Stimulated activated CD4-positive, alpha-beta T cell treated with anti-CD3 and anti-CD28 coated beads, Interleukin-1b, Interleukin-23, amount 100 ng/mL, for 1 hour (primary cell): ENCODE measurements around the gene RASA3.
A peak's percentile ranks its signal among the peaks of the same experiment; 100 is the strongest.

Experiments
- DNase-seq, 2 donors: peaks; one replicate each; pipeline ENCODE4 v3.0.0-alpha.2; 2020; ENCODE audit warnings: low read depth in 2 of 2

The RASA3 gene

DNA sequence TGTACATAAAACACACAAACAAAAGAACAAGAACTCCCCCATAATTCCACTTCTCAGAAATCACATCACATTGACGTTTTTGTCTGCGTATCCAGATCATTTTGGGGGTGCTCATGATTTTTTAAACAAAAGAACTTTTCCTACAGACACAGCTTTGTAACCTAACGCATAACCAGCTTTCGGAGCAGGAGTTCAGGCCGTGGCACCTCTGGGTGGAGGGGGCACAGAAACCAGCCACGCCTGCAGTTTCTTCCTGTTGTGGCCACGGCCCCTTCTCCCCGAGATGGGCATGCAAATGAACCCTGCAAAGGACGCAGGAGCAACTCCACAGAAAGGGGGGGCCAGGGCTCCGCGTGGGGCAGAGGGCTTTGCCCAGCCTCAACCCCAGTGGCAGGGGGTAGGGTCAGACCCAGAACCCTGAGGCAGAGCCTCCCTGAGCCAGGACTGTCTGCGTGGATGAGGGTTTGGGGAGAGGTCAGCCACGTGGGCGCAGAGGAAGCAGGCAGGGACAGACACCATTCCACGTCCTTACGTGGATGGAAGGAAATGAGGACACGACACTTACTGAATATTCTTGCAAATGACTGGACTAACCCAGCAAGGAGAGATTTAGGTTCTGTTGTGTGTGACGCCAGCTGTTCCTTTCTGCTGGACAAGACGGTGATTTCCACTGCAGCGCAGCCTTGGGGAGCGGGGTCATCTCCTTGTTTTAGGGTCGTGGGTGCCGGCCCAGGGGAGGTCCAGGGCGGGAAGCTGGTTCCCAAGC is 64.4 kb downstream of the RASA3 start:
- DNase-seq, result no peak

DNA sequence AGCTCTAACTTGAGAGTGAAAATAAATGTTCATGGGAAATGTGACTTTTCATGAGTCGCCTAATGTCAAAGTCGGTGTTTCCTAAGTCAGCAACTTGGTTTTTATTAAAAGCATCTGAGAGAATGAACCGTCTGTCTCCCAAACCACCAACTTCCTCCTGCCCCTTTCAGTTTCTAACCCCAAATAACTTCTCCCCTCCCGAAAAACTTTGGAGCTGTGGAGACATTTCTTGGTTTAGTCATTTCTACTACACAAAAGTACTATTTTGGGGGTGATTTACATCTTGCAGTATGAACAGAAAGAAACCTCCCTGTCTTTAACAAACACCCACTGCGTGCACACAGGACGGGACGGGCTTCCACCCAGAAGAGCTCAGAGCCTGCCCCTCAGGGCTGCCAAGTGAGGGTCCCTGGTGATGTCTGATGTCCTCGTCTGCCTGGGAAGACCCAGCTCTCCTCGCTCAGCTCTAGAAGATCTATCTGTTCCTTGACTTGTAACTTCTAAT is 65.0 kb downstream of the RASA3 start:
- DNase-seq, result no peak

DNA sequence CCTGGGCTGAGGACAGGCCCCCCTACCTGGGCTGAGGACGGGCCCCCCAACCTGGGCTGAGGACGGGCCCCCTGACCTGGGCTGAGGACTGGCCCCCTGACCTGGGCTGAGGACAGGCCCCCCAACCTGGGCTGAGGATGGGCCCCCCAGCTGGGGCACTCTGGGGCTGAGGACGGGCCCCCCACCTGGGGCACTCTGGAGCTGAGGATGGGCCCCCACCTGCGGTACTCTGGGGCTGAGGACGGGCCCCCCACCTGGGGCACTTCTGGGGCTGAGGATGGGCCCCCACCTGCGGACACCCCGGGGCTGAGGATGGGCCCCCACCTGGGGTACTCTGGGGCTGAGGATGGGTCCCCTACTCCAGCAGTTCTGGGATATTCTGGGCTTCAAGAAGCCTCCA is 65.5 kb downstream of the RASA3 start:
- no peak for DNase-seq

DNA sequence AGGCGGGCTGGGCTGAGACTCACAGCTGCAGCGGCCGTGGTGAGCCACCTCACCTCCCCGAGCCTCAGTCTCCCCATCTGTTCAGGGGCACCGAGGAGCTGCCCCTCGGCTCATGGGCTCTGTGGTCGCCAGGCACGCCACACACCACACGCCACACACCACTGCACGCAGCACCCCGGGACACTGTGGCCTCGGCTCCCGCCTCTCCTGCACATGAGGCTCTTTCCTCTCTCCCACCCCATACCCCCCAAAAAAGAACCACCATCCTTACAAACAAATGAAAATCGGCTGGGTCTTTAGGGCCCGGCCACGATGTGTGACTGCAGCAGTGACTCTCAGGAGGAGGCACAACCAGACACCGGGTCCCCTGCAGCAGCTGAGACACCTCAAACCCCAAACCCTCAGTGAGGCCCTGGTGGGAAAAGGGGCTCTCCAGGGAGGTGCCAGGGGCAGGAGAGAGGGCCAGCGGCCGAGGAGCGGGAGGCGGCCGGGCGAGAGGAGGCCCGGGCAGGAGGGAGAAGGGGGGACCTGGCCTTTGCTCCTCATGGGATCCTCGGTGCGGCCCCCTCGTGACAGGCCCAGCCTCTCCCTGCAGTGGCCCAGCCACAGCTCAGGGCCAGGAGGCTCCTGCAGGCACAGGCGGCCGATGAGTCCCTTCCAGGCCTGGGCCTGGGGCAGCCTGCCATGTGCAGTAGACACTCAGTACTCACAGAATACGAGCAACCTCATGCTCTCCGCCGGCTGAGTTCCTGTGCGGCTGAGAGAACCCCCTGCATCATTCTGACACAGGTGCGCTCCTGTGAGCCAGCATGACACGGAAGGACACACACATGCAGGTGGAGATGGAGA is 66.3 kb downstream of the RASA3 start:
- DNase-seq, result no peak

DNA sequence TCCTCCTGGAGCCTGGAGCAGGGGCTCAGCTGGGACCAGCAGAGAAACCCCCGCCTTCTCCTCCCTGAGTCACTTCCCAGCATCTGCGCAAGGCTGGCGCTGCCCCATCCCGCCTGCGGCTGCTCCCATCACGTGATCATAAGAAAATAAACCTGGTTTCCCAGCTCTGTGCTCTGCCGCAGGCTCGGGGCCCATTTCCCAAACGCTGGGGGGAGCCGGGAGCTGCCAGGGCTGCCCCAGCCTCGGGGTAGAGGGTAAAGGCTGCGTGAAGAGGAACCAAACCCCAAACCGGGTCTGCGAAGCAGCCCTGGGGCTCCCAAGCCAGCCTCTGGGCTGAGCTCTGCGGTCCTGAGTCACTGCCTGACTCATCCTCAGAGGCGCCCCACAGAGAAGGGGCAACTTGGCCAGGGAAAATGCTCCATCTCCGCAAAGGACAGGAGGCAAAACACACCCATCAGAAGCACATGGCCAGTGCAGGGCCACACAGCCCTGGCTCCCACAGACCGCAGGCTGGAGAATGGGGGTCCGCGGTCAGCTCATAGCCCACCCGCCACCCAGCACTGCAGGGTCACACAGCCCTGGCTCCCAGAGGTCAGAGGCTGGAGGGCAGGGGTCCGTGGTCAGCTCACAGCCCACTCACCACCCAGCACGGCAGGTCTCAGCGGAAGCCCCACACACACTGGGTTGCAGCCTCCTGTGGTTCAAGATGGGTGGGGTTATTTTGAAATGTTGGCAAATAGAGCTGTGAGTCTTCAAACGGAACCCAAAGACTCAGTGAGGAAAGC is 67.1 kb downstream of the RASA3 start:
- DNase-seq, result peak; percentile 49

DNA sequence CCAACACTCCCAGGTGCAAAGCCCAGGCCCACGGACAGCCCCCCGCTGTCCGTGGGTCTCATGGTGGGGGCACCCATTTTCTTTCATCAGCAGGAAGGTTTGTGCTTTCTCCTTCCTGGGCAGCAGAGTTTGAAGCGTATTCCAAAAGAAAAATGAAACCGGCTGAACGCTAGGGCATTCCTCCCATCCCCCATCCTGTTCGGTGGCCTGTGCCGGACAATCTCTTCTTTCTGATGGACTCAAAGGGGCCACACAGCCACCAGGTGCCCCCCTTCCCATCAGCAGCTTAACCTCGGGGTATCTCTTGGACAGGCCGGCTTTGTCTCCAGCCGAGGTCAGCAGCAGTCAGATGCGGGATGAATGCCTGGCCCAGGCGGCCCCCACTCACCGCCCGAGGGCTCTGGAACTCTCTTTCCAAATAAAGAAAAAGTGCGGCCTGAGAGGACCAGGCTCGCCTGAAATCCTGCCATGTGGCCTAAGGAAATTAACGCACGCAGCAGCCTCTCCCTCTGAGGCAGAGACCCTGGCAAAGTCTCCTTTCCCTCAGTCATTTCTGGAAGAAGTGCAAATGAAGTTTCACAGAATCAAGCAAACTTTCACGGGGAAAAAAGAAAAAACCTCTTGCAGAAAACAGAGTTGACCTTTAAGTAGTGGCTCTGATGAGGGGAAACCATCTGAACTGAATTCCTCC is 67.8 kb downstream of the RASA3 start:
- DNase-seq, result no peak

DNA sequence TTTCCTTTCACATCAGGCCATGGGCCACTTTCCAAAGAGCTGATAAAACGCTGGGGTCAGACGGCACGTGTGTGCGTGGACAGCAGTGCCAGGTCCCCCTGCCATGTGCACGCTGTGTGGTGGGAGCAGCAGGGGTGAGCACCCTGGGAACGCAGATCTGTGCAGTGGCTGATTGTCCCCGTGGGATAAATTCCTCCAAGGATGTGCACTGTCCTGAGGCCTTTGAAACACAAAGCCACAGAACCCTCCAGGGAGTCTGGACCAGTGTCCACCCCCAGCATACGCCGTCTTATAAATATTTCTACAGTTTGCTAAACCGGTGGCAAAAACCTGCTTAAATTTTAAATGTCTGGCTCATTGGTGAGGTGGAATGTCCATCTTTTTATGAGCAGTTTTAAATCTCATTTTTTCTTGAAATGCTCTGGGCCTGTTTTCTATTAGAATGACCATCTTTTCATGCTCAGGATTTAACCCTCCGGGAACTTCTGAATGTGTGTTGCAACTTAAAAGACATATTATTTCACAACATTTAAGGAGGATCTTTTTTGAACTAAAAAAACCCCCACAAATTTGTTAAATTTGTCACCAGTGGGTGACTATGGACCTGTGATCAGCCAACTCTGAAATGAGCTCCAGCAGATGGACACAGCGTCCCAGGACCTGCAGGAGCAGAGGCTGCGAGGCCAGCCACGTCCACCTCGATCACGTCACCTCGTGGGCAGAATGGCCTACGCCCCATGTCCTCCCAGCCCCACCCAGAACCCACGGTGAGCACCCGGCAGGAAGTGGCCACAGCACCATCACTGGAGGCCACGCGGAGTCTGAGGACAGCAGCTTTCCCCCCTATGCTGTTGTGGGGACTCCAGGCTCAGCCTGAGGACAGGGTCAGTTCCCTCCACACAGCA is 68.6 kb downstream of the RASA3 start:
- DNase-seq, result no peak

DNA sequence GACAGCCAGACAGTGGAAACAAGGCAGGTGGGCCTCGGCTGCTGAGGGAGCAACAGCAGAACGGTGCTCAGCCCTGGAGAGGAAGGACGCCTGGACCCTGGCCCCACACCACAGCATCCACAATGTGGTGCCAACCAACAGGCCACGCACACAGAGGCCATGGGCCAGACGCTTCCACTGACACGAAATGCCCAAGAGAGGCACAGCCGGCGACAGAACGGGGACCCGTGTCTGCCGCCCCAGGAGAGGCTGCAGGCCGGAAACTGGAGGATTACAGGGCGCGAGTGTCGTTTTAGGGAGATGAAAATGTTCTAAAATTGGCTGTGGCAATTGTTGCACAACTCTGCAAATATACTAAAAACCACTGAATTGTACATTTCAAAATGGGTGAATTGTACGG is 69.7 kb downstream of the RASA3 start:
- no peak for DNase-seq

DNA sequence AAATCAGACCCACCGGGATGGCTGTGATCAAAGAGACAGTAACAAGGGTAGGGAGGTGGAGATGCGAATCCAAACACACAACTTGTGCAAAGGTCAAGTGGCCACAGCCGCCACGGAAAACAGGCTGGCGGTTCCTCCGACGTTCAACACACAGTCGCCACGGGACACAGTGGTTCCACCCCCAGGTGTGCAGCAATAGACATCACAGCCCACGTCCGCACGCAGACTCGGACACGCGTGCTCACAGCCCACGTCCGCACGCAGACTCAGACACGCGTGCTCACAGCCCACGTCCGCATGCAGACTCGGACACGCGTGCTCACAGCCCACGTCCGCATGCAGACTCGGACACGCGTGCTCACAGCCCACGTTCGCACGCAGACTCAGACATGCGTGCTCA is 70.1 kb downstream of the RASA3 start:
- DNase-seq, result no peak

DNA sequence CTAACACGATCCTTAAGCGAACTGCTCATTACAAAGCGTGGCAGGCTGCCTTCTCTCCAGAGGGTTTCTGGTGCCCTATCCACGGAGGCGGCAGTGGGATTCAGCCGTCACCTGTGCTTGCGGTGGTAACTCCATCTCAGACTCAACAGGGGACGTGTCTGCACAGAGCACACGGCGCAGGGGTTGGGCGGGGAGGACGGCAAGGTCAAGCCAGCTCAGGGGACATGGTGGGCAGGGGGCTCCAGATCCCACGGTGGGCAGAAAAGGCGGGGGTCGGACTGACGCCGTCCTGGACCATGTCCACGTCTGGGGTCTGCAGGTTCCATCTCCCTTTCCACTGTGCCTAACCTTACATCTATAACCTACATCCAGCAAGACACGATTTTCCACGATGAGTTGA is 70.7 kb downstream of the RASA3 start:
- DNase-seq, result no peak

DNA sequence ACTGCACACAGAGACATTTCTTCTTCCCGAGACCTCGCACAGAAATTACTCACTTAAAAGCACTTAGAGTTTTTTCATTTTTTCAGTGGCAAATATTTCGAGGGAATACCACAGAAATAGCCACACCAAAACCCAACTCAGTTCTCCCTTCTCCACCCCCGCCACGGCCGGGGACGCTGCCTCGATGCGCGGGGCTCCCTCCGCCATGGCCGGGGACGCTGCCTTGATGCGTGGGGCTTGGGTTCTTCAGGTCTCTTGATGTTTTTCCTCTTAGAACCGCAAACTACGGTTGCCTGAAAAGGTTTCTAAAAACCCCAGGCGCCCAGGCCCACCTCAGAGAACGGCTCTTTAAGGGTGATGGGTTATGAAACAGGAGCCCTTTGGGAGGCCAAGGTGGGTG is 71.4 kb downstream of the RASA3 start:
- DNase-seq, result no peak

DNA sequence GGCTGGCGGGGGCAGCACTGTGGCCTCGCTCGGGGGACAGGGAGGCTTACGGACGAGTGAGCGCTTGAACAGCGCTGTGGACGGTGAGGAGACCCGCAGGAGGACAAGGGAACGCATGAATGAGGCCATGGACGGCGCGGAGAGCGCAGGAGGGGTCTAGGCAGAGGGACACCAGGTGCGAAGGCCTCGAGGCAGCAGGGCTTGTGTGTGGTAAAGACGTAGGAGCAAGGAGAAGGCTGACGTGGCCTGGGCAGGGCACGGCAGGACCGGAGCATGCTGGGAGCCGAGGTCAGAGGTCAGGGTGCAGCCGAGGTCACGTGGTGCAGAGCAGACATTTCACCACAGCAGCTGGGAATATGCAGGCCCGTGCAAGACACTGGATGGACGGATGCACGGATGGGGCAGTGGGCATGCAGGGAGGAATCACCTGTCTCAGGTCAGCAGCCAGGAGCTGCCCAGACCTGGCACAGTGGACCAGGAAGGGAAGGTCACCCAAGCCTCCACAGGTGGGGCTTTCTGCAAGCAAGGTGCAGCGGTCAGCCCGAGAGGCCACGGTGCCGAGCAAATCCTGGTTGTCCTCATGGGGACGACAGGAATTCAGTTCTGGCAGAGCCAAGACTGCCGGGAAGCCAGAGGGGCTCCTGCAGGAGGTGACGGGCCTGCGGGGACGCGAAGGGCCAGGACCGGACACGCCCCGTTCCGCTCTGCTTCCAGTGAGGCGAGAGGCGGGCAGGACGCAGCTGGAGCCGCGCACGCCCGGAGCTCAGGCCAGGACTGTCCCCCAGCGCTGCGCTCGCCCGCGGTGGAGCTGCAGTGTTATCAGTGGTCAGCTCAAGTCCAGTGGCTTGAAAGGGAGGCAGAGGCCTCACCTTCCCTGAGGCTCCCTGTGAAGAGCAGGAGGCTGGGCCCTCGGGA is 72.2 kb downstream of the RASA3 start:
- no peak for DNase-seq

DNA sequence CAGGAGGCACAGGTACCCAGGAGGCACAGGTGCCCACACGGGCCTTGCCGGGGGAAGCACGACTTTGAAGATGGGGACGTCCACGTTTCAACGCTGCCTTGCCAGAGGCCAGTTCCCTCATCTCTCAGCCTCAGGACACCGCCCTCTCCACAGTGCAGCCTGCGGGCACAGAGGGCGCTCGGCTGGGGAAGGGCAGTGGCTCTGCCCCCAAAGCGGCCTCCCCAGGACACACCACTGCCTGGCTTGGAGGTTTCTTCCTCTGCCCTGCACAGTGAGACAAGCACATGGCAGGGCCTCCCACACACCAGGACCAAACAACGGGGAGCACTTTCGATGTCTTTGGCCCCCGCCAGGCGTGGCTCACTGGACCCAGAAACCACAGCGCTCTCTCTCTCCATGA is 73.0 kb downstream of the RASA3 start:
- DNase-seq, result no peak

DNA sequence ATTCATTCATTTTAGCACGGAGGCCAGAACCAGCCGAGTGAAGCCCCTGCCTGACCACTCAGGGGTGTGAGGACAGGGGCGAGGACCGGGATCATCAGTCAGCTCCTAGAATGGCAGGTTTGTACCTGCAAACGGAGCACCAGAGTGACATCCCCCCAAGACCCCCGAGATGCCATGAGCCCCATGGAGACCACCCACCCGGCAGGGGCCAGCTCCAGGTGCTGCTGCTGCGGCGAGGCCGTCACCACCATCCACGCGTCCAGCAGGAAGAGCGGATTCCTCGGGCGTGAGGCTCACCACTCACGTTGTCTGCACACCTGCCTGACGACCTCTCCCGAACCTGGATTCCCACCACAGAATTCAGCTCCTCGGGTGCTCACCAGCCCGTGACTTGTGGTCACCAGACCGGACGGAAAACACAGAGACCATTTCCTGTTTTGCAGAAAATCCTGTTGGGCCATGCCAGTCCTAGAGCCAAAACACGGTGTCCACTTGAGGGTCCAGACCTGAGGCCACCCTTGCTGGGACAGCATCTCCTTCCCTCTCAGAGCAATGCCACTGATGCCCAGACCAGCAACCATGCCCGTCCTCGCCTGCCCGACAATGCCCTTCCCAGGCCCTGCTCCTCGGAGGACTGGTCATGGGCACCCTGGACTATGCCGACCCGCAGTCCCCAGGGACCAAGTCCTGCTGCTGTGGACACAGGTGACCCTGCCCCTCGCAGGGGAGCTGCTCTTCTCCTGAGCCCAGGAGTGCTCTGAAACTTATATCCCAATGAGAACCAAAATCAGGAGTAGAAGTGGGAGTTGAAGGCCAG is 74.2 kb downstream of the RASA3 start:
- no peak for DNase-seq

DNA sequence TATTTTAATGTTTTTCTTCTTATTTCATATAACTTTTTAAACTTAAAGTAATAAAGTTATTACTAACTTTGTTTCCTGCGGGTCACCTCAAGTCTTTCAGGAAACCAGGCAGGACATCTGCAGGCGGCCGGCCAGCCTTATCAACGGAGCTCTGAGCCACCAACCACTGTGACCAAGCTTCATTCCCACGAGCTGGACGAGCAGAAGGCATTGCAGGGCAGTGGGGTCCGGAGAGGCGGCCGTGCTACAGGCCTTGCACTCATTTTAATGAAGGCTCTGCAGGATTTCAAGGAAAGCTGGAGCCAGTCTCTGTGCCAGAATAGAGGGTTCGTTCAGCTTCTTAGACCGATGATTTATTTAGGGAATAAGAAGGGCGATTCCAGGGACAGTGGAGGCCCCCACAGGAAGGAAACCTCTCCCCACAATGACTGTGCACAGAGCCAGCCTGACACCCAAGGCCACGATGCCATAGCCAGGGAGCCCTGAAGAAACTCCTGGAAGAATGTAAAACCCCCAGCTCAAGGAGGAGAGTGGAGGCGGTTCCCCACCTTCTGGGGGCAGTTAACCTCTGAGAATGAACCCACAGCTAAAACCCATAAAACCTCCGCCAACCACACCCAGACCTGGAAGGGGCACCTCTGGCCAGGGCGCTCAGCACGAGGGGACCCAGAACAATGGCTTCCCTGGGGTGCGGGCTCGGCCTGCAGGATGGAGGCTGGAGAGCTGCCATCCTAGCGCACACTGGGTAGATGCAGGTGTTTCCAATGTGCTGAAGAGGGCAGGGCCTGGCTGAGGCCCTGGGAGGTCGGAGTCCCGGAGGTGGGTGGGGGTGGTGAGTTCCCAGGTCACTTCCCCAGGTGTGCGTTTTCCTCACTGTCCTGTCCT is 75.0 kb downstream of the RASA3 start:
- DNase-seq, result no peak

DNA sequence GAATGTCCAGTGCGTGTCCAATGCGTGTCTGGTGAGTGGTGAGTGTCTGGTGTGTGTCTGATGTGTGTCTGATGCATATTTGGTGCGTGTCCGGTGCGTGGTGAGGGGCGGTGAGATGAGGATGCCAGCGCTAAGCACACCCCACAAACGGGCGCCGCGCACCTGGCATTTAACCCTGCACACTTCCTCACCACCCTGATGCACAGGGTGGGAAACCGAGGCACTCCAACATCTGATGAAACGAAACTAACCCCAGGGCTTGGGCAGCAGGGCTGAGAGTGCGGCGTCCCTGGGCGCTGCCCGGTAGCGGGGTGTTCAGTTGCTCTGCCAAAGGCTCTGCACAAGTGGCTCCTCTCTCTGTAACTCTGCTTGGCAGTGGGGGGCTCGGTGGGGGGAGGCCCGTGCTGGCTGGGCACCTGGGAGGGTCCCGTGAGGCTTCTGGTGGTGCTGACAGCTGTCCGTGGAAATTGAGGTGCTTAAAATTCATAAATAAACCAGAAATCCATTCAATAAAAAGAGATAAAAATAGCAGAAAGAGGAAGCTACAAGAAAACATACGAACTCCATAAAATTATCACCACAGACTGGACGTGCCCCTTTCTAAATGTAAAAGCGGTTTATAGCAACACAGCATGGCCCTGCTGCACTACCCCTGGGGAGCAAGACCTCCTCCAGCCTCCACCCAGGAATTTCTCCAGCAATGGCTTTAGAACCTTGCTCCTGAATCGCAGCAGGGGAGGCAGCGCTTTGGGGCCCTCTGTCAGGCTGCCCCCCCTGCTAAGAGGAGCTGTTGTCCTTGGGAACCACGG is 76.0 kb downstream of the RASA3 start:
- DNase-seq, result no peak

DNA sequence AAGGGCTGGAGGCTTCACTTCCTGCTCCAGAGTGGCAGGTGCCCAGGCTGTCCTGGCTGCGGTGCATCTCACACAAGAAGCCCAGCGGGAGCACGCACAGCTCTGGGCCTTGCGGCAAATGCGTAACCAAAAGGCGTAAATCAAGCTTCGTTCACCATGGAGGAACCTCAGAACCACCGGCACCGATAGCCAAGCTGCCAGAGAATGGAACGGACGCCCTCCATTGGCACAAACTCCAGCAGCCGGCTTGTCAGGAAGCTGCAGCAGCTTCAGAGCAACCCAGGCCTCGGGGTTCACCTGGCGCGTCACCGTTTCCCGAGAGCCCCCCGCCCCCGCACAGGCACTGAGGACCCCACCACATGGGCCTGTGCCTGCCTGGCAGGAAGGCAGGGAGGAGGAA is 76.7 kb downstream of the RASA3 start:
- DNase-seq, result no peak
